PC-3 (cell line): ENCODE measurements around the gene ZFP36L1. TPM values are rescaled to one million over a fixed set of nuclear protein-coding genes. Genes with fewer than 3 reads are reported as not detected.

Experiments used
- ATAC-seq: fragments of 200-7000 bp; cut with Tn5 transposase; 2 replicates; pipeline ENCODE4 v1.9.1; 2020; ENCODE audit warnings: mild to moderate bottlenecking, moderate library complexity
- BruUV-seq: library from RNA; stranded (reverse); fragments of 400-500 nt; replicated peaks from 2 replicates; lab custom pipeline; 2021; lab: Mats Ljungman, UMichigan
- CTCF ChIA-PET: fragments of 300-600 bp; sonication (Branson Sonifier 250); formaldehyde crosslinking; loops from one replicate; lab custom pipeline; 2022; ENCODE audit warnings: antibody characterized with exemption; lab: Charles Lee
- POLR2A ChIA-PET: fragments of 300-600 bp; sonication (Branson Sonifier 250); formaldehyde crosslinking; loops from one replicate; lab custom pipeline; 2022; ENCODE audit warnings: antibody characterized with exemption; ENCODE audit not compliant: unreplicated experiment; lab: Charles Lee
- DNase-seq: peaks from one replicate; pipeline ENCODE4 v3.0.0-alpha.2; 2015
- H2AFZ ChIP-seq: fragments of 300-600 bp; sonication (generic); 2 replicates; pipeline ENCODE4 v1.6.0; 2016; ENCODE audit warnings: antibody characterized with exemption, low read length
- H3F3A ChIP-seq: fragments of 300-600 bp; sonication (generic); one replicate; pipeline ENCODE4 v1.6.0; 2017; ENCODE audit warnings: antibody characterized with exemption, low read length, control low read depth, mild to moderate bottlenecking; ENCODE audit not compliant: unreplicated experiment
- H3K27ac ChIP-seq: fragments of 300-600 bp; sonication (generic); 2 replicates; pipeline ENCODE4 v1.5.1; 2016; ENCODE audit warnings: mild to moderate bottlenecking, low read length
- H3K27me3 ChIP-seq: fragments of 300-600 bp; sonication (generic); 2 replicates; pipeline ENCODE4 v1.6.1; 2016; ENCODE audit warnings: low read length, mixed read lengths
- H3K36me3 ChIP-seq: fragments of 300-600 bp; sonication (generic); 2 replicates; pipeline ENCODE4 v1.6.1; 2016; ENCODE audit warnings: low read depth, mixed run types, low read length, mixed read lengths
- H3K4me1 ChIP-seq: fragments of 300-600 bp; sonication (generic); 2 replicates; pipeline ENCODE4 v1.5.1; 2016; ENCODE audit warnings: low read length; ENCODE audit not compliant: insufficient read depth
- H3K4me2 ChIP-seq: fragments of 300-600 bp; sonication (generic); 2 replicates; pipeline ENCODE4 v1.6.0; 2016; ENCODE audit warnings: low read length
- H3K4me3 ChIP-seq: fragments of 300-600 bp; sonication (generic); 2 replicates; pipeline ENCODE4 v1.5.1; 2016; ENCODE audit warnings: mild to moderate bottlenecking, low read length, mixed read lengths
- H3K79me2 ChIP-seq: fragments of 300-600 bp; sonication (generic); 2 replicates; pipeline ENCODE4 v1.6.1; 2017; ENCODE audit warnings: low read length, mixed read lengths
- H3K9ac ChIP-seq: fragments of 300-600 bp; sonication (generic); 2 replicates; pipeline ENCODE4 v1.6.0; 2016; ENCODE audit warnings: mild to moderate bottlenecking, low read length
- H3K9me2 ChIP-seq: fragments of 300-600 bp; sonication (generic); replicated peaks from 2 replicates; pipeline ENCODE4 v1.6.1; 2016; ENCODE audit warnings: mixed run types, low read length, mixed read lengths
- H3K9me3 ChIP-seq: fragments of 300-600 bp; sonication (generic); 2 replicates; pipeline ENCODE4 v1.6.1; 2016; ENCODE audit warnings: low read length, mixed read lengths
- H4K20me1 ChIP-seq: fragments of 300-600 bp; sonication (generic); 2 replicates; pipeline ENCODE4 v1.6.1; 2016; ENCODE audit warnings: low read length, mixed read lengths
- EZH2 ChIP-seq: fragments of 300-600 bp; sonication (generic); IDR thresholded peaks from one replicate; pipeline ENCODE4 v1.6.1; 2017; ENCODE audit warnings: antibody characterized with exemption, mild to moderate bottlenecking, low read length; ENCODE audit not compliant: unreplicated experiment
- EZH2phosphoT487 ChIP-seq: fragments of 300-600 bp; sonication (generic); IDR thresholded peaks from 2 replicates; pipeline ENCODE4 v1.6.1; 2018; ENCODE audit warnings: mild to moderate bottlenecking, antibody characterized with exemption, low read length, borderline replicate concordance
- intact Hi-C: fragments of 100-400 bp; cut with micrococcal nuclease; formaldehyde crosslinking; loops from 2 replicates; pipeline ENCODE4 v1.9.0; 2023
- total RNA-seq: library from RNA; depleted of rRNA; stranded (reverse); fragments of >200 nt; gene quantifications from 2 replicates; pipeline ENCODE4 v1.2.3, GENCODE V29; 2014
- TF ChIP-seq, protein P1 (sequence below): fragments of 300-600 bp; sonication (generic); conservative IDR thresholded peaks from 2 replicates; pipeline ENCODE4 v1.5.1; 2017; ENCODE audit warnings: antibody characterized with exemption, low read depth, mild to moderate bottlenecking, low read length

Gene ZFP36L1
- total RNA-seq, 1 experiment from 2014 or later, result 63.1 TPM

DNA sequence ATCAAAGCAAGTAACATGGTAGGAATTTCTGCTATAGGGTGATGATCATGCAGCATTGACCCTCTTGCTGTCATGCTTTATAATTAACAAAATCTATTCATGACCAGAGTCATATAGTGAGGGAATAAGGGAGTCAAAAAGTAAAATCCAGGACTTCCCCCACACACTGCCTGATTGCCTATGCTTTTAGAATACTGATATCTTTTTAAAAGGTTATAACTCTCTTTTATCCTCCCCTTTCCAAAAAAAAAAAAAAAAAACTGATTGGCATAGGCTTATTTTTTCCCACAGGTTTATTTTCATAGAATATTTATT lies 51.4 kb downstream of the ZFP36L1 start:
- Histone ChIP-seq H3K4me3 (no peak overlapping the region), H2AFZ (no peak overlapping the region), H3K9me2 (no peaks in the 10 kb centered on the region), H3K36me3 (no peaks in the 10 kb centered on the region), H3K9ac (no peak overlapping the region), H3F3A (no peaks in the 10 kb centered on the region), H3K9me3 (no peaks in the 10 kb centered on the region), H3K27me3 (no peaks in the 10 kb centered on the region), H3K4me1 (no peaks in the 10 kb centered on the region), H4K20me1 (no peaks in the 10 kb centered on the region), H3K79me2 (no peaks in the 10 kb centered on the region), H3K27ac (no peak overlapping the region), H3K4me2 (no peak overlapping the region)
- DNase-seq (no peak), ATAC-seq (no peak)
- ChIA-PET CTCF (no interaction called here), POLR2A (no interaction called here)
- BruUV-seq, result no TSS peak
- TF ChIP-seq EZH2phosphoT487 (no peak), EZH2 (no peak)
- TF ChIP-seq, protein P1, sequence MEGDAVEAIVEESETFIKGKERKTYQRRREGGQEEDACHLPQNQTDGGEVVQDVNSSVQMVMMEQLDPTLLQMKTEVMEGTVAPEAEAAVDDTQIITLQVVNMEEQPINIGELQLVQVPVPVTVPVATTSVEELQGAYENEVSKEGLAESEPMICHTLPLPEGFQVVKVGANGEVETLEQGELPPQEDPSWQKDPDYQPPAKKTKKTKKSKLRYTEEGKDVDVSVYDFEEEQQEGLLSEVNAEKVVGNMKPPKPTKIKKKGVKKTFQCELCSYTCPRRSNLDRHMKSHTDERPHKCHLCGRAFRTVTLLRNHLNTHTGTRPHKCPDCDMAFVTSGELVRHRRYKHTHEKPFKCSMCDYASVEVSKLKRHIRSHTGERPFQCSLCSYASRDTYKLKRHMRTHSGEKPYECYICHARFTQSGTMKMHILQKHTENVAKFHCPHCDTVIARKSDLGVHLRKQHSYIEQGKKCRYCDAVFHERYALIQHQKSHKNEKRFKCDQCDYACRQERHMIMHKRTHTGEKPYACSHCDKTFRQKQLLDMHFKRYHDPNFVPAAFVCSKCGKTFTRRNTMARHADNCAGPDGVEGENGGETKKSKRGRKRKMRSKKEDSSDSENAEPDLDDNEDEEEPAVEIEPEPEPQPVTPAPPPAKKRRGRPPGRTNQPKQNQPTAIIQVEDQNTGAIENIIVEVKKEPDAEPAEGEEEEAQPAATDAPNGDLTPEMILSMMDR, result no peak
- intact Hi-C loops, result no loop called here

DNA sequence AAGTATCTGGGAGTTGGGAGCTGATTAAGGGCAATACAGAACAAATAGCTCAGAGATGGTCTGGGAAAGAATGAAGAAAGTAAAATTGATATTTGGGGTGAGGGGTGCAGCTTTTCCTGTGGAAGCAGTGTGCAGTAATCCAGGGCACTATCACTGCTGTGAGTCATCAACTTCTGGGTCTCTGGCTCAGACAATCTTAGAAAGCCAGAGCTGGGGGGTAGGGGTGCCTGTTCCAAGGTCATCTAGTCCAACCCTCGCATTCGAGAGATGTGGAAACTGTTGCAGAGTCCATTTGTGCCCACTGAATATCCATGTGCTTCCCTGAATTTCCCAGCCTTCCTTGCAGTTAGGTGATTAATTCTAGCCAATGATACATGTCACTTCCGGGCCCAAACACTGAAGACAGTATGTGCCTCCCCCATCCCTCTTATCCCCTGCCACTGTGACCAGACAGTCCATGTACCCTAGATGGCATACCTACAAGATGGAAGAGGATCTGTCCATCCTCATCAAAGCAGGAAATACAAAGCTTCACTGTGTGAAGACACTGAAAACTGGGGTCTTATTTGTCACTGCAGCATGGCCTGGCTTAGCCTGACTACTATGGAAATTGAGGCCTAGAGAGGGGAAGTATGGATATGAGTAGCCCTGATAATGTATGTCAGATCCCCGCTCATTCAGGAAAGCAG lies 51.9 kb downstream of the ZFP36L1 start:
- intact Hi-C loops, result no loop called here
- TF ChIP-seq EZH2phosphoT487 (no peak), EZH2 (no peak)
- TF ChIP-seq, protein P1, result no peak
- no peaks in the 10 kb centered on the region for H3K9me2 ChIP-seq
- H3K36me3 ChIP-seq, result no peaks in the 10 kb centered on the region
- H3K27ac ChIP-seq, result no peak overlapping the region
- no TSS peak for BruUV-seq
- no peaks in the 10 kb centered on the region for H3F3A ChIP-seq
- POLR2A ChIA-PET, result interaction anchor here (0.6 kb wide), 1 partner anchor 53 kb away, joined by 3 read pairs; no protein-coding TSS in a partner anchor
- H3K4me2 ChIP-seq, result no peak overlapping the region
- no peaks in the 10 kb centered on the region for H3K27me3 ChIP-seq
- H3K9me3 ChIP-seq, result no peaks in the 10 kb centered on the region
- DNase-seq (no peak), ATAC-seq (no peak)
- H2AFZ ChIP-seq, result no peak overlapping the region
- CTCF ChIA-PET, result no interaction called here
- H3K4me3 ChIP-seq, result no peak overlapping the region
- no peaks in the 10 kb centered on the region for H3K79me2 ChIP-seq
- H4K20me1 ChIP-seq, result no peaks in the 10 kb centered on the region
- H3K9ac ChIP-seq, result no peak overlapping the region
- H3K4me1 ChIP-seq, result no peaks in the 10 kb centered on the region

DNA sequence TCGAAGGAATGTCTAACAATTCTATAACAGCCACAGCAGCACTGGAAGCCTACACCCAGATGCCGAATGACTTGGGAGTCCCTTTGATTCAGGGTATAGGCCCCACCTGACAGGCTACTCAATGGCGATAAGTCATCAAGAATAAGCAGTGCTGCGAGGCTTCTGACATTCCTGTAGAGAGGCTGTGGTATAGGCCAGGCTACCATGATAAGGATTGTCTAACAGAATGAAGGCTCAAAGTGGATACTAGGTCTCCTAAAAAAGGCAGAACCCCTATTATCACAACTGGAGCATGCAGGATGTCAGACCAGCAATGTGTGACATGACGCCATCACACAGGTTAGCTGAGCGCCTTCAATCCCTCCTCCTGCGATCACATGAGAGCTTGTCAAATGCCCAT lies 53.2 kb downstream of the ZFP36L1 start:
- Histone ChIP-seq H3K36me3 (no peaks in the 10 kb centered on the region), H3K9me2 (no peaks in the 10 kb centered on the region), H3K79me2 (no peaks in the 10 kb centered on the region), H3K4me3 (no peak overlapping the region), H2AFZ (no peak overlapping the region), H3K27ac (no peak overlapping the region), H3K9ac (no peak overlapping the region), H3K9me3 (no peaks in the 10 kb centered on the region), H3K4me1 (no peaks in the 10 kb centered on the region), H4K20me1 (no peaks in the 10 kb centered on the region), H3K4me2 (no peak overlapping the region), H3F3A (no peaks in the 10 kb centered on the region), H3K27me3 (no peaks in the 10 kb centered on the region)
- BruUV-seq, result no TSS peak
- intact Hi-C loops, result no loop called here
- no peak for TF ChIP-seq EZH2
- TF ChIP-seq, protein P1, result no peak
- no peak for TF ChIP-seq EZH2phosphoT487
- no peak for DNase-seq
- ChIA-PET POLR2A (no interaction called here), CTCF (no interaction called here)
- no peak for ATAC-seq
